COLO668 (cell line): ENCODE data around the gene AHSG.
"Not testable (repeated sequence)": the region's sequence is repeated elsewhere in the genome, so short reads cannot be mapped to it uniquely, and the experiment has no call there.

Experiments
- DNase-seq: peaks from one replicate; lab custom pipeline; 2025; ENCODE audit not compliant: unreplicated experiment; lab: John Stamatoyannopoulos, UW

Gene AHSG, protein sequence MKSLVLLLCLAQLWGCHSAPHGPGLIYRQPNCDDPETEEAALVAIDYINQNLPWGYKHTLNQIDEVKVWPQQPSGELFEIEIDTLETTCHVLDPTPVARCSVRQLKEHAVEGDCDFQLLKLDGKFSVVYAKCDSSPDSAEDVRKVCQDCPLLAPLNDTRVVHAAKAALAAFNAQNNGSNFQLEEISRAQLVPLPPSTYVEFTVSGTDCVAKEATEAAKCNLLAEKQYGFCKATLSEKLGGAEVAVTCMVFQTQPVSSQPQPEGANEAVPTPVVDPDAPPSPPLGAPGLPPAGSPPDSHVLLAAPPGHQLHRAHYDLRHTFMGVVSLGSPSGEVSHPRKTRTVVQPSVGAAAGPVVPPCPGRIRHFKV

DNA sequence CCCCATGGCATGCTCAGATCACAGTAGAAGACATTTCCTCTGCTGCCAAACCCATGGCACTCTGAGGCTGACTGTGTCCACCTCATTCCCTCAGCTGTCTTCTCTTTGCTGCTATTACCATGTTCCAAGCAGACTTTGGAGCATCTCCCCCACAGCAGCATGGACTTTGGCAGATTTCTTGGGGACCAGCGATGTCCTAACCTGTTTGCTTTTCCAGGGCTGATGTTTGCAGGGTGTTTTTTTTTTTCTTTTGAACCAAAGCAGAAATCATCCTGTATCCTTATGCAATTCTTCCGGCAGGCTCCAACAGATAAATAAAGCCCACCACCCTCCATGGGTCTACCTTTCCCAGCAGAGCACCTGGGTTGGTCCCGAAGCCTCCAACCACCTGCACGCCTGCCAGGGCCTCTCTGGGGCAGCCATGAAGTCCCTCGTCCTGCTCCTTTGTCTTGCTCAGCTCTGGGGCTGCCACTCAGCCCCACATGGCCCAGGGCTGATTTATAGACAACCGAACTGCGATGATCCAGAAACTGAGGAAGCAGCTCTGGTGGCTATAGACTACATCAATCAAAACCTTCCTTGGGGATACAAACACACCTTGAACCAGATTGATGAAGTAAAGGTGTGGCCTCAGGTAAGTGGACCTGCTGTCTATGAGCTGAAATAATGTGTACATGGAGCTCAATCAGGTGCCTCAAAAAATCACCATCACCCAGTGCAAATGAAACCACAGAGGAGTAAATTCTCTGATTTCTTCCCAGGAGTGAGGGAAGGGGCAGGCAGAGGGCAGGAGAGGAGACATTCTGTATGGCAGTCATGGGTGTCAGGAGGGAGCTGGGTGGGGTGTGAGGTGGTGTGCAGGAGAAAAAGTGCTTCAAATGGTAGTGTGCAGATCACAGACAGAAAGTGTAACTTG lies at the start of gene AHSG:
TSS of gene AHSG (plus strand) at position 340 of the 916 bp plus-strand sequence. CDS start at position 422, 82 bp downstream.
- no peak for DNase-seq

DNA sequence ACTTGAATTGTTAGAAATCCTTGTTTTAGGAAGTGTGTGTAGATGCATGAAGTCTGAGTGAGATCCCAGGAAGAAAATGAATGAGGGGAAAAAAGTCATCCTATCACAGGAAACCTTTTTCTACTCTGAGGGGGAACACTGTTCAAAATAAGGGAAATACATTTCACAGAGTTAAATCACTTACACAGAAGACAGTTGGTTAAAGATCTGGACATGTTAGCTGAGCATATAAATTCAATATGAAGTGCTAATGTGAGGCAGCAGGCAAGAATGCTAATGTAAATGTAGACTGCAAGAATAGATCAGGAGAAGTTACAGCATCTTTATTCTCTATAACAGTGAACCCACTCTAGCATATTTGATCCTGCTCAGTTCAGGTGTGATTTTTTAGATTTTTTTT lies 48.3 kb upstream of the AHSG start:
- no peak for DNase-seq

DNA sequence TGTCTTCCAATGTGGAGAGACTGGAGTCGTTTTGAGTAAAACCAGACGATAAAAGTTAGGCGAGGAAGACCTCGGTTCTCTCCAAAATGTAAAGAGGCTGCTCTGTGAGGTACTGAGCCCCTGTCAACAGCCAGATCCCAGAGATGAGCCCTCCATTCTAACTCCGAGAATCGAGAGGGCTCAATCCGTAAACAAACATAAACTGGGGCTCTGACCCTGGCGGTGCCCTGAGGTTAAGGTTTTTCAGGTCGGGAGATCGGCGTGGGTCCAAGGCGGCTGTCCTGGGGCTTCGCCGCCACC lies 46.1 kb upstream of the AHSG start:
- no peak for DNase-seq

DNA sequence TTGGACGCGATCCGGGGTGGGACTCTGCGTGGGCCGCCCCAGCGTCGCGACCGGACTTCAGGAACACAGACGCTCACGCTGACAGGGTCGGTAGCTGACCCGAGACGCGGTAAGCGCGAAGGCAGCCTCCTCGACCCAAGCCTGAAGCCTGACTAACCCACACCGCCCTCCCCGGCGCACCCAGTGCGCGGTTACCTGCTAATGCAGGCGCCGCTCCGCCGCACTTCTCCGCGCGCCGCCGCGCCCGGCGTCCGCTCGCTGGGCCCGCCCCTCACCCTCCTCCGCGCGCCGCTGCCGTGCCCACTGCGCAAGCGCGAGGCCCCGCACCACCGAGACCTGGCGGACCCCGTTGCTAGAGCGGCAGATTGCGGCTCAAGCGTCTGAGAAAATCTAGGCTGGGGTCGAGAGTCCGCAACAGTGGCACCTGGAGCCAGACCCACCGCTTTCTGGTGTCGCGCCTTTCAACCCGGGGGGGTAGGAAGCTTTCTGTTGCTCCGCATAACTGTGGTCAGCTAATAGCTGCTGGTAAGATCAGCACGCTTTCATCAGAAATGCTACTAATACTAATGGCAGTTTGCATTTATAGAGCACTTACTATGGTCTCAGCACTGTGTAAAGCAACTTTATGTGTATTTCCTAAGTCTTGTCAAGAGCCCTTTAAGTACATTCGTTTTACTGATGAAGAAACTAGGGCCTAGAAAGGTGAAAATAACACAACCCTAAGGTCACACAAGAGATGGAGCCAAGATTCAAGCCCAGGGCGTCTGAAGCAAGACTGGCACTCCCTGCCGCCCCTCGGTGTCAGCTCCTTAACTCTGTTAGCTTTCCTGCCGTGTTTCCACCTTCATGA lies 45.6 kb upstream of the AHSG start, which contains the start of gene TBCCD1:
TSS of gene TBCCD1 (minus strand) at position 268 of the 850 bp plus-strand sequence. CDS start 3,010 bp downstream, outside the sequence.
- peak; percentile 84 for DNase-seq

DNA sequence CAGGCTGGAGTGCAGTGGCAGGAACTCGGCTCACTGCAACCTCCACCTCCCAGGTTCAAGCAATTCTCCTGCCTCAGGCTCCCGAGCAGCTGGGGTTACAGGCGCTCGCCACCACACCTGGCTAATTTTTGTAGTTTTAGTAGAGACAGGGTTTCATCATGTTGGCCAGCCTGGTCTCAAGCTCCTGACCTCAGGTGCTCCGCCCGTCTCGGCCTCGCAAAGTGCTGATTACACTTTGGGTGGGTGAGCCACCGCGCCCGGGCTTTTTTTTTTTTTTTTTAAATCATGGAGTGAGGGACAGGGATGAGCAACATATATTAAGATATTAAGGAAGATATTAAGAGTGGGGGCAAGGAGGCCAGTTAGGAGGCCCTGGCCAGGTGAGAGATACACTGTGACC lies 43.5 kb upstream of the AHSG start:
- DNase-seq: not testable (repeated sequence)

DNA sequence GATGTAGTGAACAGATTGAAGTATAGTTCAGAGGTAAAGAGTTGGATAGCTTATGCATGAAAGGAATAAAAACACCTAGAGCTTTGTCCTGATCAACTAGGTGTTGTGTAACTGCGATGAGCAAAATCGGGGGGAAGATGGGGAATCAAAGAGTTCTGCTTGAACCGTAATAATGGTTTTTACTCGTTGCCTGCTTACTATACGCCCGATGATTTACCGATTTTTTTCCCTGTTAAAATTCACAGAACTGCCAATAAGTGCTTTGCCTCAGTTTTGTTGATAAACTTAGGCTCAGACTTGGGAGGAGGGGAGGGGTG lies 43.1 kb upstream of the AHSG start:
- no peak for DNase-seq

DNA sequence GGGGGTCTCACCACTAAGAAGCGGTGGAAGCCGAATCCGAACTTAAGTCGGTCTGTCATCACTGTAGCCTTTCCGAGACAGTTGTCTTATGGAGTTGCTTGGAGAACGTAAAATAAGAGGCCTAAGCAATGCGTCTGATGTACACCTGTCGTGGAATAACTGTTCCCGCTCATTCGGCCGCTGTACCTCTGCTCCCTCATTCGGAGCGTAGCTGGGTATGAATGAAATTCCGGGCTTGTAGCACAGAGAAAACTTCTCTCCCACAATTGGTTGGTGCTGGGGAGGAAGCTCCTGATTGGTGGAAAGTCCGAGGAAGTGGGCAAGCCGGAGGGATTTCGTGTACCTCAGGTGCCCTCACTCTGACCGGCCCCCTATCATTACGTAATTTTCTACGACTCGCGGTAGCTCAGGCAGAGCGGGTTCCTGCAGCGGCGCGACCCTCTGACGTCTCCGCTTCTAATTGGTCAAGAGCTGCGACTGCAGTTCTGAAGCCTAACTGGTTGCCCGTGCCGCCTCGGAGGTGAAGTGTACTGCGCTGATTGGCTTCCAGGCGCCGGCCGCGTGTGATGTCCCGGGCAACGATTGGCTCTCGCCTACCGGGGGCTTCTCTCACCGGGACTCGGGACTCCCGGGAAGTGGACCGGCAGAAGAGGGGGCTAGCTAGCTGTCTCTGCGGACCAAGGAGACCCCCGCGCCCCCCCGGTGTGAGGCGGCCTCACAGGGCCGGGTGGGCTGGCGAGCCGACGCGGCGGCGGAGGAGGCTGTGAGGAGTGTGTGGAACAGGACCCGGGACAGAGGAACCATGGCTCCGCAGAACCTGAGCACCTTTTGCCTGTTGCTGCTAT lies 42.5 kb upstream of the AHSG start, which contains the start of gene DNAJB11:
TSS of gene DNAJB11 (plus strand) at position 625 of the 845 bp plus-strand sequence. CDS start at position 803, 178 bp downstream.
- DNase-seq: peak; percentile 96

DNA sequence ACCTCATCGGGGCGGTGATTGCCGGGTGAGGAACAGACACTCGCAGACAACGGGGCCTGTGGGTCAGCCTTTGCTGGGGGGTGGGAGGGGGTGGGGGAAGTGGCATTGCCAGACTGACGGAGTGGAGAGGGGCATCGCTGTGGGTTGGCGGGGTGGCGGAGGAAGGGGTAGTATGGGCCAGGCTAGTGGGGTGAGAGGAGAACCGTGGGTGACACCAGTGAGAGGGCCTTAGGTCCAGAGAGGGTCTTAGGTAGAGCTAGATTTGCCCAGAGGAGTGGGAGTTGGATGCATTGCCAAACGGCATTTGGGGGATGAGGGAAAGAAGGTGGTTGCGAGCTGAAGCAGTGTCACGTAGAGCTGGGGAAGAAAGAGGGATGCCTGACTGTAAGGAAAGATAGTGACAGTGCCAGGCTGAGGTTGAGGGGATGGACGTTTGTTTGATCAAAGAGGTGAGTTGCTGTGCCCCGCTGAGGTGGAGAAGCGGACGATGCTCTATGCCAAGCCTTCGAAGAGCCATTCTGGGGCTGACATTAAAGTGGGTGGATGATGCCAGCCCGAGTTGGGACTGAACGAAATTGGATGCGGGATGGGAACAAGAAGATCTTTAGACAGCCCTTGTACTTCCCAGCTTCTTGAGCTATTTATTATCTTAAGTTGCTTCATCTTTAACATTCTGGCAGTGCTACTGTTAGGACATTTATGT lies 41.8 kb upstream of the AHSG start:
- DNase-seq: no peak

DNA sequence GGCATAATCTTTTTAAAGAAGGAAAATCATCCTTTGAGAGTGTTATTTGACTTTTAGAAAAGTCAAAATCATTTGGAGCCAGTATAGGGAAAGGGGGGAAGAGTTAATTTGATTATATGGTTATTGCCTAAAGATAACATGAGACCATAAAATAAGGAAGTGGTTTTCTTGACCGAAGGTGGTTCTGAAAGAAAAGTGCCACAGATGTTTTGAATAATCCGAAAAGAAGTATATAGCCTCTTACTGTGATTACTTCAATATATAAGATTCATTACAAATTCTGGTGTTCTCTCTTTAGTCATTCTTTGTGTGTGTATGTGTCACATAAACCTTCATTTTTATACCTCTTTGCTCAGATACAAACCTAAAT lies 41.2 kb upstream of the AHSG start:
- DNase-seq: no peak

DNA sequence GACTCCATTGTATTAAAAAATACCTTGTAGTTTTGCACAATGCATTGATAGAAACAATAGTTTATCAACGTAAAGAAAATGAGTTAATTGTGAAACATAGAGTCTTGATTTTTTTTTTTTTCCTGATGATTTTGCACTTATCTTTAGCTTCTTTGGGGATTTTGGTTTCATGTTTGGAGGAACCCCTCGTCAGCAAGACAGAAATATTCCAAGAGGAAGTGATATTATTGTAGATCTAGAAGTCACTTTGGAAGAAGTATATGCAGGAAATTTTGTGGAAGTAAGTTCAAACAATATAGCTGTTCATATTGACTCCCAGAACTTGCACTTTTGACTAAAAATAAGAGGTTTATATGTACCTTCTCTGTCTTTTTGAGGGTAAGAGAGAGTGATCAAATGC lies 35.3 kb upstream of the AHSG start:
- DNase-seq: no peak

DNA sequence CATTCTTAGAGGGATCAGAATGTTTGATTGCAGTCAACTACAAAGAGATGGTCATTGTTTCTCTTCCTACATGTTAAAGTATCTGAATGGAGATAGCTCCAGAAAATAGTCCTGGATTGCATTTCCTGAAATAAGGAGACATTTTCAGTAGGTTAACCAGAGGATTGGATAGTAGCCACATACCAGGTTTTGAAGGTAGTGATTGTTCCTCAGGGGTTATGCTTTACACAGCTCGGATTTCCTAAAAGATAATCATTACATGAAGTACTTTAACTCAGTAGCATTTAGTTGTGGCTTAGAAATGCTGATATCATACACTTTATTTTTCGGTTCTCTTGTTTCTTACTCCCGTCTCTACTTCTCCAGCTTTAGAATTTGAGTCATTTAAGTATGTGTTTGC lies 32.1 kb upstream of the AHSG start:
- DNase-seq: no peak

DNA sequence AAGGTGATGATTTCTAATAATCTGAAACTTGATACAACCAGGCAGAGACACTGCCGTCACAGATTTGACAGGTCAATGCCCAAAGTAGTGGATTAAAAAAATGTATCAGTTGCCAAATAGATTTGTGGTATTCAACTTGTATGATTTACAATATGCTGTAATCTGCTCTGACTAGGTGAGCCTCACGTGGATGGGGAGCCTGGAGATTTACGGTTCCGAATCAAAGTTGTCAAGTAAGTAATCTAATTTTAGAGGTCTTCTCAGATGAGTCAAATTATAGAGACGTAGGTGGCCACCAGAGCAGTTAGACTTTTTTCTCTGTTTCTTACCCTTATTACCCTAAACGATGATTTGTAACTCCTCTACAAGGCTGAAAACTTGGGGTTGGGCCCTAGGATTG lies 30.3 kb upstream of the AHSG start:
- no peak for DNase-seq

DNA sequence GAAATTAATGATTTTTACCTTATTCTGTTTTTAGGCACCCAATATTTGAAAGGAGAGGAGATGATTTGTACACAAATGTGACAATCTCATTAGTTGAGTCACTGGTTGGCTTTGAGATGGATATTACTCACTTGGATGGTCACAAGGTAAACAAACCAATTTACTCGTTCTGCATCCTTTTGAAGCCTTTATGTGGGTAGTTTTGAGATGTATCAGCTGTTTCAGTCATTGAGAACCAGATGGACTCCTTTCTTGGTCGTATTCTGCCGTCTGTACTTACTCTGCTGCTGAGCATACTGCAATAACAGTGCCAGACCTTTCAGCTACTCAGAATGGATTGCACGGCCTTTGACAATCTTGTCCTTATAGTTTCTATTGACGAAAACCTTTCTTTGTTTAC lies 29.0 kb upstream of the AHSG start:
- no peak for DNase-seq

DNA sequence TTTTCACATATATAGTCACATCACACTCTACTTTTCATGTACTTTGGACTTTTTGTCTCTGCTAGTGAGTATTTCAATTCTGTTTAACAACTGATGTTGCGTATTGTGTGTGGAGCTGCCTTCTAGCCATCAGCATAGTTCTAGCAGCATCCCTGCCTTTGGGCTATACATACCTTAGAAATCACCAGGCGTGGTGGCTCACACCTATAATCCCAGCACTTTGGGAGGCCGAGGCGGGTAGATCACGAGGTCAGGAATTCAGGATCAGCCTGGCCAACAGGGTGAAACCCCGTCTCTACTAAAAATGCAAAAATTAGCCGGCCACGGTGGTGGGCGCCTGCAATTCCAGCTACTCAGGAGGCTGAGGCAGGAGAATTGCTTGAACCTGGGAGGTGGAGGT lies 26.6 kb upstream of the AHSG start:
- not testable (repeated sequence) for DNase-seq

DNA sequence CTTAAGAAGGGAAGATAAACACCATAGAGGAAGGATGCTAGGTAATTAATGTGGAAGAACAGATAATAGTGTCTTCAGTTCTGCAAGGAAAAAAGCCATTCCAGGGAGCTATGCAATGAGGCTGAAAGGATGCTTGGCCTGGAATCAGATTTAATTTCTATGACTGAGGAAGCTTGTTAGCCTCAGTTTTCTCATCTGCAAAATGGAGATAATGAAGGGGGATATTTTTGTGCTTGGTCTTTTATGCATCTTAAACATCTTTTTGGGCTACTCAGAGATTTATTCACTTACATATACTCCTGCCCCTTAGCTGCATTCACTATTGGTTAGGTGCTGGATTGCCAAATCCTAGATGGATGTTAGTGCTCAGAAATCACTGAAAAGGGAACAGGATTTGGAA lies 25.7 kb upstream of the AHSG start:
- DNase-seq: no peak

DNA sequence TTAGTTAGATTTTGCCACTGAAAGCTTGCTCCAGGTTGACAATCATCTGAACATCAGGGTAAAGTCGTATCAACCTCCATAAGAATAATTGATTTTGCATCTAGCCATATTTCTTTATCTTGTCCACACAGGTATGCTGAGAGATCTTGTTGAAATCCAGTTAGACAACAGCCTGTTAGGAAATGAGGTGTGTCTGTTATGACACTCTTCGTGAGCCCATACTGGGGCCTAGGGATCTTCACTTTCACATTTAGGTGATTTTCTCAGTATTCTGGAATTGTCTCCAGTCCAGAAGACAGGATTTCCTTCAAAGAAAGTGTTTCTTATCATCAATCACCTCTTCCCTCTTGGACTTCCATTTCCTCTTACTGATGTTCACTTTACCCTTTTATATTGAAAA lies 24.2 kb upstream of the AHSG start:
- no peak for DNase-seq

DNA sequence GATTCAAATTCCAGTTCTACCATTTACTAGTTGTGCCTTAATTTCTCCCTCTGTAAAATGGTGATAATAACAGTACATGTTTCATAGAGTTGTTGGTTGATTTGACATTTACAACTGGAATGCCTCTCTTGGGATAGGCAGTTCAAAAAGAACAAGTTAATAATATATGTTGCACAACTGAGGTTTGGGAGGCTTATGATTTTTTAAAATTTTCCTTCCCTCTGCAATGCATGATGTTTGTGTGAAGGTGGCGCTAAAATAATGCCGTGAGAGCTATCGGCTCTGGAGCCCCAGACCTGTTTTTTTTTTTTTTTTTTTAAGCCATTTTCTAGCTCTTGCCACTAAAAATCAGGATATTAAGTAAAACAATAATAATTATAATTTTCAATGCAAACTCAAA lies 23.7 kb upstream of the AHSG start:
- DNase-seq: no peak

DNA sequence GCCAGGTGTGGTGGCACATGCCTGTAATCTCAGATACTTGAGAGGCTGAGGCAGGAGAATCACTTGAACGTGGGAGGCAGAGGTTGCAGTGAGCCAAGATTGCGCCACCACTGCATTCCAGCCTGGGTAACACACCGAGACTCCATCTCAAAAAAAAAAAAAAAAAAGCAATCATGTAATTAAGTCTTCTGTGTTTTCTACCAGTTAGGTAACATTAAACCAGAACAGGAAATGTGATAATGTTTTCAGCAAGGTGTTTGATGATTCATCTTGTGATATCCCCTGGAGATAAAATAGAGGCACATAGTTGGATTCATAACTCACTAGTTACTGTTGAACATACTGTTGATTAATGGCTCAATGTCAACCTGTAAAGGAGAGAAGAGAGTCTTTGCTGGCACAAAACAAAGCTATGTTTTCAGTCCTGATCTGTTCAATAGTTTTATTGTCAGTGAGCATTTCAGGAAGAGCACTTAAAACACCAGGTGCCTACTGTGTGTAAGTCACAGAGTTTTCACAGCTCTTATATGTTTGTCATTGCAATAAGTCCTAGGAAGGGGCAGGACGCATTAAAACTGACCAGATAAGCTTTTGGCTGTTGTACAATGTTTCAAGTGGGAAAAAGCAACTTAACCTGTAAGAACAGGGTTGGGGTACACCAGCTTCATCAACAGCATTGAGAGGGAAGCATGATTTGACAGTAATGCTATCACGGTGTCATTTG lies 22.8 kb upstream of the AHSG start:
- no peak for DNase-seq

DNA sequence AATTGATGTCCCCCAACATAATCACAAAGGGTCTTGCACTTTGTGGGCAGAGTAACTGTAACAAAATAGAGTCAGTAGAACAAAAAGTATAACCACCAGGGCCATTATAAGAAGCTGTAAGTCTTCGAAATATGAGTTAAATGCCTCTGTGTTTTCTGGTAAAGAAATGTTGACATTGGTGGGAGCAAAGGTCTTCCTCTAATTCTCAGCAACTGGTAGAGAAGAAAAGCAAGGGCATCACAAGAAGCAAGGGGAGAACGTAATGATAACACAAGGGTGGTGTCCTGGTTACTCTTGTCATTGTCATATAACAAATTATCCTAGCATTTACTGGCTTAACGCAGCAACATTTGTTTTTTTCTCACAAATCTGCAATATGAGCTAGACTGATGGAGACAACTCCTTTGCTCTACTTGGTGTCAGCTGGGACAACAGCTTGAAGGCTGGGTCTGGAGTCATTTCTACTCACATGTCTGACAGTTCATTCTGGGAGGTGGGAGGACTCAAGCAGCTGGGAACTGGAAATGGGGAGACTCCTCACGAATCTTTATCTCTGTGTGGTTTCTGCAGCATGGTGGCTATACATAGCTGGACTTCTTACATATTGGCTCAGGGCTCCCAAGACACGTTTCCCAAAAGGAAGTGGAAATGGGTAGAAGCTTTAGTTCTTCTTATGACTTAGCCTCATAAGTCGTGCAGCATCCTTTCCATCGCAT lies 22.1 kb upstream of the AHSG start:
- DNase-seq: no peak
